ENCODE results near the gene ADAM12.
A peak's percentile ranks its signal among the peaks of the same experiment; 100 is the strongest.

Gene ADAM12

DNA sequence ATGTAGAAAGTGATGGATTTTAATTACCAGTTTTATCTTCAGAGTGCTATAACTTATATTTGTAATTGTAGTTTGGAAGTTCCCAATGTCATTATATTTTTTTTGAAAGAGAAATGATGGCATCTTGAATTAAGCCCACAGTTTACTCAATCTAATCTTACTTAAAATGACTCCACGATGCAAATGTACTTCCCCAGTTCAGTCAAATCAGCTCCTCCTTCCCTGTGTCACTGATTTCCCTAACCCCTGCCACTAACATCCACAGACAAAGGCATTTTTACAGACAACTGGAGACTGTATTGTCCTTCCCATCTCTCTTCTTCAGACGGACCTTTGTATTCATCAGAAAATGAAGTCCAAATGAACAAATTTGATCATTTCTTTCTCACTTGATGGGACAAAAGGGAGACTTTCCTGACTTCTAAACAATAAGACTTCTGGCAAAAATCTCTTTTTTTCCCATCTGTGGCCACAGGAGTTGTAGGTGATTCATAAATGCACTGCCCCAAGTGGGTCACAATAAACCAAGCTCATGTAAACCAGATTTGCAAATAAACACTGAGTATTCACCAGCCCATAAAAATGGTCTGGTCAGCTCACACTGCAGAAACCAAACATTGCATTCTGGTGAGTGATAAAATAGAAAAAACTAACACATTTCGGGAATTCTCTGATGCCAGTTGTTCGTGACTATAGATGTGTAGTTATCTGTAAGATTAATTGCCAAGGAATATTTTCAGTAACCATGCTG, 329.0 kb downstream of the ADAM12 start:
- ATAC-seq, result 0 out of 3 replicates have a peak, but pooled peaks have one; percentile 2
- TF ChIP-seq ESRRG (CRISPR knock-in tag; IDR thresholded peaks at IDR 0.05), result no peak
- TF ChIP-seq ZFP3 (CRISPR knock-in tag; IDR thresholded peaks at IDR 0.05), result no peak
- TF ChIP-seq ZNF70 (CRISPR knock-in tag; IDR thresholded peaks at IDR 0.05), result no peak
- no peak for TF ChIP-seq TCF4 (CRISPR knock-in tag; IDR thresholded peaks at IDR 0.05; ENCODE audit: borderline replicate concordance)
- TF ChIP-seq, protein P1, sequence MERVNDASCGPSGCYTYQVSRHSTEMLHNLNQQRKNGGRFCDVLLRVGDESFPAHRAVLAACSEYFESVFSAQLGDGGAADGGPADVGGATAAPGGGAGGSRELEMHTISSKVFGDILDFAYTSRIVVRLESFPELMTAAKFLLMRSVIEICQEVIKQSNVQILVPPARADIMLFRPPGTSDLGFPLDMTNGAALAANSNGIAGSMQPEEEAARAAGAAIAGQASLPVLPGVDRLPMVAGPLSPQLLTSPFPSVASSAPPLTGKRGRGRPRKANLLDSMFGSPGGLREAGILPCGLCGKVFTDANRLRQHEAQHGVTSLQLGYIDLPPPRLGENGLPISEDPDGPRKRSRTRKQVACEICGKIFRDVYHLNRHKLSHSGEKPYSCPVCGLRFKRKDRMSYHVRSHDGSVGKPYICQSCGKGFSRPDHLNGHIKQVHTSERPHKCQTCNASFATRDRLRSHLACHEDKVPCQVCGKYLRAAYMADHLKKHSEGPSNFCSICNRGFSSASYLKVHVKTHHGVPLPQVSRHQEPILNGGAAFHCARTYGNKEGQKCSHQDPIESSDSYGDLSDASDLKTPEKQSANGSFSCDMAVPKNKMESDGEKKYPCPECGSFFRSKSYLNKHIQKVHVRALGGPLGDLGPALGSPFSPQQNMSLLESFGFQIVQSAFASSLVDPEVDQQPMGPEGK (CRISPR knock-in tag; IDR thresholded peaks at IDR 0.05; ENCODE audit: borderline replicate concordance), result no peak
- no peak for TF ChIP-seq BACH2 (CRISPR knock-in tag; IDR thresholded peaks at IDR 0.05; ENCODE audit: borderline replicate concordance)
- TF ChIP-seq ZNF8 (CRISPR knock-in tag; IDR thresholded peaks at IDR 0.05), result no peak
- no peak for TF ChIP-seq POU6F1 (CRISPR knock-in tag; IDR thresholded peaks at IDR 0.05; ENCODE audit: borderline replicate concordance, low read depth)
- no peak for TF ChIP-seq ZC3H10 (CRISPR knock-in tag; IDR thresholded peaks at IDR 0.05)
- no peak for TF ChIP-seq TOX (CRISPR knock-in tag; IDR thresholded peaks at IDR 0.05; ENCODE audit: borderline replicate concordance)
- no peak for TF ChIP-seq OSR1 (CRISPR knock-in tag; IDR thresholded peaks at IDR 0.05)
- no peak for TF ChIP-seq ARNTL (CRISPR knock-in tag; IDR thresholded peaks at IDR 0.05; ENCODE audit: borderline replicate concordance, low read depth)
- TF ChIP-seq RARB (CRISPR knock-in tag; IDR thresholded peaks at IDR 0.05), result no peak
- no peak for TF ChIP-seq GLIS3 (CRISPR knock-in tag; IDR thresholded peaks at IDR 0.05)
- no peak for TF ChIP-seq CSDC2 (CRISPR knock-in tag; IDR thresholded peaks at IDR 0.05)

DNA sequence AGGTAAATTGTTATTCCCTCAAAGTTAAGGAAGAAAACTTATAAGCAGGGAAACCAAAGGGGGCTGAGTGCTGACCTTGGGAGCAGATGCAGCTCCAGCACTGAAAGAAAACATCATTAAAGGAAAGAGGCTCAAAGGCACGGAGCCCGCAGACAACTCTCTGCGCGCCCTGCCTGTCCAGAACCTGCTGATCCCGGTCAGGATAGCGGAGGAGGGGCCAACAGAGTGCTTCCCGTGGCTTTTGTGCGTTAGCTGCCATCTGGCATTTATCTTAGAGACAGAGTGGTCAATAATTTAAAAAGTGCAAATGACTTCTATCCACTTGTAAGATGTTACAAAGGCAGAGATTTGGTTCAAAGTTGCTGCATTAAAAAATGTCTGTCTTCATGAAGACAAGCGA, 329.8 kb downstream of the ADAM12 start:
- TF ChIP-seq TSHZ2 (CRISPR knock-in tag; IDR thresholded peaks at IDR 0.05) (peak; percentile 74; the same call in 1 of the 2 replicates), ESRRG (CRISPR knock-in tag; IDR thresholded peaks at IDR 0.05) (no peak), CREB5 (CRISPR knock-in tag; IDR thresholded peaks at IDR 0.05; ENCODE audit: low read depth) (0 out of 2 replicates have a peak, but pooled peaks have one; percentile 18), CSDC2 (CRISPR knock-in tag; IDR thresholded peaks at IDR 0.05) (no peak), TCF4 (CRISPR knock-in tag; IDR thresholded peaks at IDR 0.05; ENCODE audit: borderline replicate concordance) (peak; percentile 79; the same call in 1 of the 2 replicates), ZNF70 (CRISPR knock-in tag; IDR thresholded peaks at IDR 0.05) (peak; percentile 64), ISL1 (CRISPR knock-in tag; IDR thresholded peaks at IDR 0.05) (peak; percentile 57; the same call in 1 of the 2 replicates), ZFP3 (CRISPR knock-in tag; IDR thresholded peaks at IDR 0.05) (no peak), OSR1 (CRISPR knock-in tag; IDR thresholded peaks at IDR 0.05) (no peak), SNAI2 (CRISPR knock-in tag; IDR thresholded peaks at IDR 0.05) (no peak), ZNF8 (CRISPR knock-in tag; IDR thresholded peaks at IDR 0.05) (no peak)
- TF ChIP-seq, protein P2, sequence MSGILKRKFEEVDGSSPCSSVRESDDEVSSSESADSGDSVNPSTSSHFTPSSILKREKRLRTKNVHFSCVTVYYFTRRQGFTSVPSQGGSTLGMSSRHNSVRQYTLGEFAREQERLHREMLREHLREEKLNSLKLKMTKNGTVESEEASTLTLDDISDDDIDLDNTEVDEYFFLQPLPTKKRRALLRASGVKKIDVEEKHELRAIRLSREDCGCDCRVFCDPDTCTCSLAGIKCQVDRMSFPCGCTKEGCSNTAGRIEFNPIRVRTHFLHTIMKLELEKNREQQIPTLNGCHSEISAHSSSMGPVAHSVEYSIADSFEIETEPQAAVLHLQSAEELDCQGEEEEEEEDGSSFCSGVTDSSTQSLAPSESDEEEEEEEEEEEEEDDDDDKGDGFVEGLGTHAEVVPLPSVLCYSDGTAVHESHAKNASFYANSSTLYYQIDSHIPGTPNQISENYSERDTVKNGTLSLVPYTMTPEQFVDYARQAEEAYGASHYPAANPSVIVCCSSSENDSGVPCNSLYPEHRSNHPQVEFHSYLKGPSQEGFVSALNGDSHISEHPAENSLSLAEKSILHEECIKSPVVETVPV (CRISPR knock-in tag; IDR thresholded peaks at IDR 0.05), result 0 out of 2 replicates have a peak, but pooled peaks have one; percentile 45
- TF ChIP-seq, protein P1 (CRISPR knock-in tag; IDR thresholded peaks at IDR 0.05; ENCODE audit: borderline replicate concordance), result no peak
- peak; percentile 5; the same call in 1 of the 3 replicates for ATAC-seq
